Heart left ventricle (tissue), 16 donors: ENCODE data around the gene DIS3L2. TPM values are rescaled to one million over a fixed set of nuclear protein-coding genes. Genes with fewer than 3 reads are reported as not detected.

Experiments used
- ATAC-seq, 4 donors: fragments of 200-7000 bp; cut with Tn5 transposase; one replicate each; pipeline ENCODE4 v1.9.1; 2020 to 2022; ENCODE audit warnings: moderate library complexity in 4 of 4, mild to moderate bottlenecking in 3 of 4, moderate number of reproducible peaks in 1 of 4
- DNase-seq, 5 donors: peaks; one replicate each; pipeline ENCODE4 v3.0.0-alpha.2; 2020
- H3K27ac ChIP-seq, 12 donors: fragments of 200-600 bp; sonication (generic) in 4 of 12; one replicate each; pipeline versions ENCODE4 v1.5.0 to v1.8.0; 2016 to 2022; ENCODE audit warnings: mild to moderate bottlenecking in 2 of 12
- H3K27me3 ChIP-seq, 9 donors: fragments of 200-600 bp; sonication (generic) in 2 of 9; one replicate each; pipeline versions ENCODE4 v1.5.1 to v1.8.0; 2016 to 2022; ENCODE audit warnings: mild to moderate bottlenecking in 3 of 9
- H3K36me3 ChIP-seq, 9 donors: fragments of 200-600 bp; sonication (generic) in 2 of 9; one replicate each; pipeline versions ENCODE4 v1.5.0 to v1.8.0; 2018 to 2022; ENCODE audit warnings: mild to moderate bottlenecking in 2 of 9
- H3K4me1 ChIP-seq, 12 donors: fragments of 200-600 bp; sonication (generic) in 4 of 12; one replicate each; pipeline versions ENCODE4 v1.5.0 to v1.8.0; 2016 to 2022; ENCODE audit warnings: mild to moderate bottlenecking in 3 of 12
- H3K4me3 ChIP-seq, 12 donors: fragments of 200-600 bp; sonication (generic) in 4 of 12; one replicate each; pipeline versions ENCODE4 v1.5.0 to v1.8.0; 2017 to 2022; ENCODE audit warnings: mild to moderate bottlenecking in 9 of 12, moderate library complexity in 4 of 12
- H3K9me3 ChIP-seq, 12 donors: fragments of 200-600 bp; sonication (generic) in 4 of 12; one replicate each; pipeline versions ENCODE4 v1.5.0 to v1.8.0; 2016 to 2022; ENCODE audit warnings: mild to moderate bottlenecking in 1 of 12
- POLR2A ChIP-seq, 2 donors: fragments of 450-650 bp; IDR thresholded peaks; one replicate each; pipeline ENCODE4 v1.6.1; 2017; ENCODE audit warnings: antibody characterized with exemption in 2 of 2, mild to moderate bottlenecking in 2 of 2, moderate library complexity in 2 of 2
- WGBS, 4 donors: extraction: QIAGEN DNeasy Blood & Tissue Kit in 2 of 4; methylation state at CpG; one replicate each; pipeline versions ENCODE4 v1.1.5 to v1.1.7; 2013 to 2018; 5-methylcytosine and 5-hydroxymethylcytosine counted together
- intact Hi-C, 10 donors: fragments of 100-400 bp; cut with DNase I; formaldehyde crosslinking; loops; one replicate each; pipeline versions ENCODE4 v1.11.1 to v1.14.2; 2022
- polyA plus RNA-seq, 2 donors: library from polyadenylated mRNA; stranded (reverse); fragments of 200-250 nt; gene quantifications; one replicate each; pipeline ENCODE4 v1.2.3, GENCODE V29; 2013
- total RNA-seq, 9 donors: library from RNA; depleted of rRNA in 2 of 9; stranded (reverse); fragments of >200 nt in 2 of 9; fragmentation: NEBNext Ultra II Directional in 3 of 9; extraction: Animal tissue kit (Norgen Biotek cat#: 25700) in 3 of 9; gene quantifications; one replicate each; pipeline versions ENCODE4 v1.1.0 to v1.2.4, GENCODE V29; 2016 to 2023
- TF ChIP-seq, protein P1 (sequence below), 12 donors: fragments of 200-600 bp; sonication (generic) in 4 of 12; IDR thresholded peaks; one replicate each; pipeline versions ENCODE4 v1.5.0 to v1.8.0; 2018 to 2022; ENCODE audit warnings: antibody characterized with exemption in 12 of 12, mild to moderate bottlenecking in 5 of 12
- donor health status: ischemic (EF 13 %, LVEDD 7.1; RV severe dilation, severe dysfunction).
- donor health status: healthy with polysubstance abuse.
- donor health status: DM: no; HTN: yes; CAD: no.
- donor health status: DM: no; HTN: no; CAD: no.
- donor health status: ischemic (EF 25% LVEDD 6.9; RV normal size, moderate dysfunction).
- donor health status: ischemic (EF 25% LVEDD 5.7; RV mildly dilated, moderate dysfunction).
- donor health status: healthy.
- donor health status: DM: yes; HTN: yes; CAD: no.
- donor health status: ischemic (EF 35%, LVEDD 5.7; RV mildly dilated, moderate dysfunction).
- donor health status: nonischemic (EF 11% LVEDD 7.7; RV severe dilation, severe dysfunction).
- donor health status: DM: yes; HTN: yes; CAD: no.
- donor health status: PGD.
- donor health status: ischemic (EF 29% LVEDD 5.4; RV normal size, mild dysfunction).
- donor health status: nonischemic (EF 23%, LVEDD 6.1; RV moderate dilation, normal function).

DIS3L2 gene
- total and polyA plus RNA-seq, 11 donors: 12.4 to 27.3 (median 21.8) TPM

DNA sequence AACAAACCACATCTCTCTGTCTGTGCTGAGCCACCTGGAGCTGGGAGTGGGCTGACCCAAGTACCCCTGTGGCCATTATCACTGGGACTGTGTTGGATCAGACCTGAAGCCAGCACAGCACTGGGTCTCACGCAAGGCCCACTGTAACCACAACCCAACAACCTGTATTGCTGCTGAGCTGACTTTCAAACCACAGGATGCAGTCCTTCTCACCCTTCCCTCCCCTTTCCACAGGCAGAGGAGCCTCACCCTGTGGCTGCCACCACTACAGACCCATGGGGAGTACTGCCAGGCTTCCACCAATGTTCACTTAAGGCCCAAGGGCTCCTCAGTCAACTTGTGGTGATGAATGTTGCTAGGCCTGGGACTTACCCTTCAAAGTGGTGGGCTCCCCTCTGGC is 135.7 kb downstream of the DIS3L2 start:
- Histone ChIP-seq H3K9me3 (peaks cover 0 to 55% (median 17%) of the 10 kb centered on the region in 12 donors), H3K27me3 (no peaks in the 10 kb centered on the region), H3K4me1 (no peaks in the 10 kb centered on the region), H3K4me3 (no peak overlapping the region), H3K36me3 (peaks cover 0 to 25% (median 6%) of the 10 kb centered on the region in 9 donors), H3K27ac (no peak overlapping the region)
- TF ChIP-seq, protein P1, sequence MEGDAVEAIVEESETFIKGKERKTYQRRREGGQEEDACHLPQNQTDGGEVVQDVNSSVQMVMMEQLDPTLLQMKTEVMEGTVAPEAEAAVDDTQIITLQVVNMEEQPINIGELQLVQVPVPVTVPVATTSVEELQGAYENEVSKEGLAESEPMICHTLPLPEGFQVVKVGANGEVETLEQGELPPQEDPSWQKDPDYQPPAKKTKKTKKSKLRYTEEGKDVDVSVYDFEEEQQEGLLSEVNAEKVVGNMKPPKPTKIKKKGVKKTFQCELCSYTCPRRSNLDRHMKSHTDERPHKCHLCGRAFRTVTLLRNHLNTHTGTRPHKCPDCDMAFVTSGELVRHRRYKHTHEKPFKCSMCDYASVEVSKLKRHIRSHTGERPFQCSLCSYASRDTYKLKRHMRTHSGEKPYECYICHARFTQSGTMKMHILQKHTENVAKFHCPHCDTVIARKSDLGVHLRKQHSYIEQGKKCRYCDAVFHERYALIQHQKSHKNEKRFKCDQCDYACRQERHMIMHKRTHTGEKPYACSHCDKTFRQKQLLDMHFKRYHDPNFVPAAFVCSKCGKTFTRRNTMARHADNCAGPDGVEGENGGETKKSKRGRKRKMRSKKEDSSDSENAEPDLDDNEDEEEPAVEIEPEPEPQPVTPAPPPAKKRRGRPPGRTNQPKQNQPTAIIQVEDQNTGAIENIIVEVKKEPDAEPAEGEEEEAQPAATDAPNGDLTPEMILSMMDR (IDR thresholded peaks at IDR 0.05): no peak
- TF ChIP-seq POLR2A (IDR thresholded peaks at IDR 0.05): no peak
- 92 to 100% (median 97%) methylated on average over 1 of the region's 1 CpG for WGBS, 4 donors
- ATAC-seq (no peak), DNase-seq (no peak)
- intact Hi-C loops: no loop called here

DNA sequence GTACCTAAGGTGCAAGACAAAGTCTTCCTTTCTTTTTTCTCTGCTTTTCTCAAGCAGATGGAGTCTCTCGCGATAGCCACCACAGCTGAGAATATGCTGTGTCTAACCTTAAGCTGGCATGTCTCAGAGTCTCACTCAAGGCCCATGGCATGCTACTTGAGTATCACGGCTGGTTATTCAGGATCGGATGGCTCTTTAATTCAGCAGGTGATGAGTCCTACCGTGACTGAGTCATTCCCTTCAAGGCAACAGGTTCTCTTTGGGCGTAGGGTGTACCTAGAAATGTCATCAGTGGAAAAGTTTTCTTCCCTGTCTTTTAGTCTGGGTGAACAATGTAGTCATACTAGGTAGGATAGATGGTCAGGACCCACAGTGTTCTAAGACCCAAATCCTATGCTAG is 136.2 kb downstream of the DIS3L2 start:
- Histone ChIP-seq H3K36me3 (peaks cover 0 to 25% (median 6%) of the 10 kb centered on the region in 9 donors), H3K9me3 (peaks cover 0 to 50% (median 17%) of the 10 kb centered on the region in 12 donors), H3K4me3 (no peak overlapping the region), H3K27ac (no peak overlapping the region), H3K4me1 (no peaks in the 10 kb centered on the region), H3K27me3 (no peaks in the 10 kb centered on the region)
- no peak for DNase-seq
- intact Hi-C loops: no loop called here
- WGBS, 4 donors: 87 to 98% (median 97%) methylated on average over 6 of the region's 6 CpGs
- no peak for TF ChIP-seq POLR2A (IDR thresholded peaks at IDR 0.05)
- TF ChIP-seq, protein P1 (IDR thresholded peaks at IDR 0.05): no peak
- no peak for ATAC-seq

DNA sequence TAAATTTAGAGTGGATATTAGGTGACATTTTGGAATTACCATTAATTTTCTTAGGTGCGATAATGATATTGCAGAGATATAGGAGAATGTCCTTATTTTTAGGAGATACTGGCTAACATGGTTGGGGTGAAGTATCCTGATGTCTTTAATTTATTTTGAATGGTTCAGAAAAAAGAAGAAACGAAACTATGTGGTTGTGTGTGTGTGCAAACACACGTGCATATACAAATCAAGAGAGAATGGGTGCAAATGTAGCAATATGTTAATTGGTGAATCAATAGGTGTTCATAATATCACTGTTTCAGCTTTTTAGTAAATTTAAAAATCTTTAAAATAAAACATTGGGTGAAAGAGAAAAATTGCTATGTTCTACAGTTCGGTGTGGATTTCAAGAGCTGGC is 140.9 kb downstream of the DIS3L2 start:
- peaks cover 0 to 10% (median 0%) of the 10 kb centered on the region in 12 donors for H3K9me3 ChIP-seq
- H3K4me3 ChIP-seq: no peak overlapping the region
- DNase-seq (no peak), ATAC-seq (no peak)
- 92 to 96% (median 95%) methylated on average over 4 of the region's 4 CpGs for WGBS, 4 donors
- no peak overlapping the region for H3K27ac ChIP-seq
- intact Hi-C loops: no loop called here
- TF ChIP-seq POLR2A (IDR thresholded peaks at IDR 0.05): no peak
- TF ChIP-seq, protein P1 (IDR thresholded peaks at IDR 0.05): no peak
- no peaks in the 10 kb centered on the region for H3K27me3 ChIP-seq
- peaks cover 0 to 6% (median 0%) of the 10 kb centered on the region in 9 donors for H3K36me3 ChIP-seq
- peaks cover 0 to 7% (median 0%) of the 10 kb centered on the region in 12 donors for H3K4me1 ChIP-seq

DNA sequence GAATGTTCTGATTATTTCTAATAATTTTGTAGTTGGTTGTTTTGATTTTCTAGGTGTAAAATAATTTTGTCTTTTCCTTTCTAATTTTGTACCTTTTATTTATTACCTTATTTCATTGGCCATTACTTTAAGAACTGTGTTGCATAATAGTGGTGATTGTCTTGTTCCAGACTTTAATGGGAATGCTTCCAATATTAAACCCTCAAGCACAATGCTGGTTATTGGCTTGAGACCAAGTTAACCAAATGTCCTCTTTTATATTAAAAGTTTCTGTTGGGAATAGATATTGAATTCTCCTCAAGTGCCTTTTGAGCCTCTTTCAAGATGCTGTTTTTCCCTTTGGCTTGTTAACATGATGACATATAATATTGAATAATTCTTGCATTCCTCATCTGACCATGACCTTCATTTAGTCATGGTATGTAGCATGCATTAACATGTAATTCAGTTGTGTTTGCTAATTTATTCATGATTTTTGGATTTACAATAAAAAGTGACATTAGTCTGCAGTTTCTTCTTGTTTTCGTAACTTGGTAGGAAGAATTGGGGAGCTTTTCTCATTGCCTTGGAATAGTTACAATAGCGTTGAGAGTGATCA is 141.7 kb downstream of the DIS3L2 start:
- no peak for ATAC-seq
- H3K4me3 ChIP-seq: no peak overlapping the region
- intact Hi-C loops: no loop called here
- H3K27me3 ChIP-seq: no peaks in the 10 kb centered on the region
- H3K4me1 ChIP-seq: peaks cover 0 to 7% (median 0%) of the 10 kb centered on the region in 12 donors
- WGBS, 4 donors: 94 to 98% (median 95%) methylated on average over 2 of the region's 2 CpGs
- peaks cover 0 to 8% (median 0%) of the 10 kb centered on the region in 12 donors for H3K9me3 ChIP-seq
- no peaks in the 10 kb centered on the region for H3K36me3 ChIP-seq
- H3K27ac ChIP-seq: no peak overlapping the region
- TF ChIP-seq, protein P1 (IDR thresholded peaks at IDR 0.05): no peak
- TF ChIP-seq POLR2A (IDR thresholded peaks at IDR 0.05): no peak
- no peak for DNase-seq
